Transverse colon (tissue), 4 donors: ENCODE results near the gene SLIT3.

Source experiments
- CTCF ChIP-seq, 5 experiments: fragments of 200-600 bp in 3 of 5; fragments of 450-650 bp in 2 of 5; sonication (generic) in 3 of 5; IDR thresholded peaks; 1 replicate in 2 of 5; 2 replicates in 3 of 5; pipeline ENCODE4 v1.5.1; 2016 to 2017; ENCODE audit warnings: antibody characterized with exemption in 5 of 5, inconsistent platforms in 3 of 5, mild to moderate bottlenecking in 2 of 5, moderate library complexity in 1 of 5
- EP300 ChIP-seq: sonication (generic); formaldehyde crosslinking; IDR thresholded peaks from one replicate; pipeline ENCODE4 v1.6.1; 2017; ENCODE audit warnings: antibody characterized with exemption, low read depth
- POLR2A ChIP-seq: fragments of 450-650 bp; IDR thresholded peaks from one replicate; pipeline ENCODE4 v1.6.1; 2016; ENCODE audit warnings: antibody characterized with exemption, mild to moderate bottlenecking, moderate library complexity
- POLR2AphosphoS5 ChIP-seq, 3 donors: sonication (generic); formaldehyde crosslinking; IDR thresholded peaks; one replicate each; pipeline ENCODE4 v1.6.1; 2016; ENCODE audit warnings: antibody characterized with exemption in 3 of 3

- TF ChIP-seq CTCF (IDR thresholded peaks at IDR 0.05) (no peak), POLR2A (no peak), EP300 (no peak), POLR2AphosphoS5 (IDR thresholded peaks at IDR 0.05) (no peak)
Observed at GRCh38 chr5:168753691-168754254, 547.2 kb downstream of the SLIT3 start.
